Esophagus muscularis mucosa (tissue), 4 donors: ENCODE measurements around the gene AP3B2. TPM values are rescaled to one million over a fixed set of nuclear protein-coding genes. Genes with fewer than 3 reads are reported as not detected.

Source experiments
- DNase-seq: peaks from one replicate; pipeline ENCODE4 v3.0.0-alpha.2; 2017; ENCODE audit errors: extremely low spot score
- H3K27ac ChIP-seq, 4 donors: fragments of 200-600 bp; sonication (generic); replicated peaks in 1 of 4; 1 replicate in 3 of 4; 2 replicates in 1 of 4; pipeline ENCODE4 v1.5.1; 2016 to 2019; ENCODE audit warnings: mild to moderate bottlenecking in 1 of 4
- H3K27me3 ChIP-seq, 4 donors: fragments of 200-600 bp; sonication (generic); one replicate each; pipeline versions ENCODE4 v1.5.1 to v1.6.0; 2016 to 2019
- H3K36me3 ChIP-seq, 4 donors: fragments of 200-600 bp; sonication (generic); one replicate each; pipeline ENCODE4 v1.5.1; 2016 to 2019
- H3K4me1 ChIP-seq, 4 donors: fragments of 200-600 bp; sonication (generic); one replicate each; pipeline ENCODE4 v1.5.1; 2016 to 2019
- H3K4me3 ChIP-seq, 4 donors: fragments of 200-600 bp; sonication (generic); 1 replicate in 2 of 4; 2 replicates in 2 of 4; pipeline ENCODE4 v1.5.1; 2016 to 2019; ENCODE audit warnings: mild to moderate bottlenecking in 4 of 4, moderate library complexity in 1 of 4
- H3K9me3 ChIP-seq, 4 donors: fragments of 200-600 bp; sonication (generic); 1 replicate in 3 of 4; 2 replicates in 1 of 4; pipeline ENCODE4 v1.5.1; 2016 to 2019
- CTCF ChIP-seq, 3 experiments: fragments of 200-600 bp in 2 of 3; fragments of 450-650 bp in 1 of 3; sonication (generic) in 2 of 3; IDR thresholded peaks; one replicate each; pipeline ENCODE4 v1.5.1; 2017 to 2019; ENCODE audit warnings: antibody characterized with exemption in 3 of 3, mild to moderate bottlenecking in 2 of 3, moderate library complexity in 1 of 3
- EP300 ChIP-seq: sonication (generic); formaldehyde crosslinking; IDR thresholded peaks from one replicate; pipeline ENCODE4 v1.6.1; 2017; ENCODE audit warnings: antibody characterized with exemption
- POLR2A ChIP-seq: fragments of 450-650 bp; IDR thresholded peaks from one replicate; pipeline ENCODE4 v1.6.1; 2017; ENCODE audit warnings: antibody characterized with exemption, moderate library complexity, mild to moderate bottlenecking, low read depth
- POLR2AphosphoS5 ChIP-seq, 2 donors: sonication (generic); formaldehyde crosslinking; IDR thresholded peaks; one replicate each; pipeline ENCODE4 v1.6.1; 2017; ENCODE audit warnings: antibody characterized with exemption in 2 of 2
- WGBS: methylation state at CpG from one replicate; pipeline ENCODE4 v1.1.5; 2018; 5-methylcytosine and 5-hydroxymethylcytosine counted together
- intact Hi-C: fragments of 100-400 bp; cut with DNase I; formaldehyde crosslinking; loops from one replicate; pipeline ENCODE4 v1.15.1; 2023
- total RNA-seq, 4 donors: library from RNA; depleted of rRNA; stranded (reverse); fragments of >200 nt; gene quantifications; one replicate each; pipeline versions ENCODE4 v1.1.0 to v1.2.1, GENCODE V29; 2016

AP3B2 gene
- total RNA-seq, 4 donors from 2014 or later, result 1.2 to 2.1 (median 1.7) TPM

GRCh38 chr15:82689147-82689546 is 20.5 kb downstream of the AP3B2 start:
- no peak for DNase-seq
- no peaks in the 10 kb centered on the region for H3K36me3 ChIP-seq
- H3K4me1 ChIP-seq, result no peaks in the 10 kb centered on the region
- intact Hi-C loops, result no loop called here
- peaks cover 0 to 6% (median 0%) of the 10 kb centered on the region in 4 donors for H3K27me3 ChIP-seq
- WGBS, result 96% methylated on average over 8 of the region's 8 CpGs
- no peak overlapping the region for H3K4me3 ChIP-seq
- no peaks in the 10 kb centered on the region for H3K9me3 ChIP-seq
- TF ChIP-seq POLR2A (no peak), EP300 (no peak), CTCF (IDR thresholded peaks at IDR 0.05) (no peak), POLR2AphosphoS5 (IDR thresholded peaks at IDR 0.05) (no peak)
- no peak overlapping the region for H3K27ac ChIP-seq

- H3K36me3 ChIP-seq, result no peaks in the 10 kb centered on the region
- intact Hi-C loops, result no loop called here
- H3K9me3 ChIP-seq, result no peaks in the 10 kb centered on the region
- WGBS, result 85% methylated on average over 8 of the region's 10 CpGs
- H3K27me3 ChIP-seq, result peaks cover 0 to 10% (median 0%) of the 10 kb centered on the region in 4 donors
- no peak for DNase-seq
- TF ChIP-seq CTCF (IDR thresholded peaks at IDR 0.05), result no peak
- H3K4me3 ChIP-seq, result no peak overlapping the region
- H3K4me1 ChIP-seq, result no peaks in the 10 kb centered on the region
- no peak overlapping the region for H3K27ac ChIP-seq
Measured at GRCh38 chr15:82688691-82689090, 21.0 kb downstream of the AP3B2 start.

- Histone ChIP-seq H3K4me3 (no peak overlapping the region), H3K27me3 (peaks cover 0 to 71% (median 10%) of the 10 kb centered on the region in 4 donors), H3K27ac (no peak overlapping the region), H3K9me3 (no peaks in the 10 kb centered on the region), H3K4me1 (peaks cover 5 to 12% (median 10%) of the 10 kb centered on the region in 4 donors), H3K36me3 (no peaks in the 10 kb centered on the region)
- WGBS, result 85% methylated on average over 9 of the region's 10 CpGs
- intact Hi-C loops, result no loop called here
- no peak for DNase-seq
- no peak for TF ChIP-seq POLR2AphosphoS5 (IDR thresholded peaks at IDR 0.05)
- TF ChIP-seq CTCF (IDR thresholded peaks at IDR 0.05), result no peak
- TF ChIP-seq EP300, result no peak
- TF ChIP-seq POLR2A, result no peak
Measured at GRCh38 chr15:82681371-82681770, 28.3 kb downstream of the AP3B2 start.

DNA sequence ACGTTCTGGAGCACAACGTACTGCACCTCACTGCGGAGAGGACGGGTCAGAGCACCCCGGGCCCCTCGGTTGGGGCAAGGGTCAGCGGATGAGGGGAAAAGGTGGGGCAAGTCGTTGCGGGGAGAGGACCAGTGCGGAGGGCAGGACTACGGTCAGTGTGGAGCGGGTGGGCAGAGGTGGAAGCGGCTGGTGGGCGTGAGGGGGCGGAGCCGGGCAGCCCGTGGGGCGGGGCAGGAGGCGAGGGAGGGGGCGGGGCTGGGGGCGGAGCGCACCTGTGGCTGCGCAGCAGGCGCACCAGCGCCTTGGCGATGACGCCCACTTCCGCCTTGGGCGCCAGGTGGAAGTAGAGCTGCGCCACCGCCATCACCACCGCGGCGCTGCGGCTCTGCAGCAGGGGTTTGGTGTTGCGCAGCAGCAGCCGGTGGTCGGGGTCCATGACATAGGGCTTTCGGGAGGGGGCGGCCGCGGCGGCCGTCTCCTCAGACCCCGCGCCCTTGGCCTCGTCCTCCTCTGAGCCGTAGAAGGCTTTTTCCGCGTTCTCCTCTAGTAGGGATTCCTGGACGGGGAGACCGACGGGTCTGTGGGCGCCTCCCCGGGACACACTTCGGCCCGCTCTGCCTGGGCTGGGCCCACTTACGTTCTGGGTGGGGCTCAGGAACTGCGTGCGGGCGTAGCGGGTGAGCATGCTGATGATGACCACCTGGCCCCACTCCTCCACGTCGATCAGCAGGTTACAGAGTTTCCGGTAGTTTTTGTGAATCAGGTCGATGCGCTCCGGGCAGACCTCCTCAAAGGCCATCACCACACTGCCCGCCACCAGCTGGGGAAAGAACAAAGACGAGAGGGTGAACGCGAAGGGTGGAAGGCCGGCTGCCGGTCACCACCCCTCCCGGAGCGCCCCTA is 29.2 kb downstream of the AP3B2 start:
- Histone ChIP-seq H3K4me3 (peak overlapping the region; percentile 21 to 48 (median 31)), H3K36me3 (no peaks in the 10 kb centered on the region), H3K27me3 (peaks cover 0 to 71% (median 10%) of the 10 kb centered on the region in 4 donors), H3K27ac (no peak overlapping the region), H3K9me3 (no peaks in the 10 kb centered on the region), H3K4me1 (peaks cover 5 to 12% (median 10%) of the 10 kb centered on the region in 4 donors)
- TF ChIP-seq POLR2A, result no peak
- no peak for TF ChIP-seq POLR2AphosphoS5 (IDR thresholded peaks at IDR 0.05)
- no peak for TF ChIP-seq CTCF (IDR thresholded peaks at IDR 0.05)
- no peak for TF ChIP-seq EP300
- DNase-seq, result no peak
- intact Hi-C loops, result no loop called here
- 4% methylated on average over 14 of the region's 76 CpGs for WGBS
